HepG2 (cell line): Measurements from ENCODE around the gene CLMP. TPM values are rescaled to one million over a fixed set of nuclear protein-coding genes. Genes with fewer than 3 reads are reported as not detected.

ENCODE experiments used
- ATAC-seq: fragments of 200-7000 bp; cut with Tn5 transposase; 3 replicates; pipeline ENCODE4 v1.9.1; 2020; ENCODE audit warnings: mild to moderate bottlenecking, moderate library complexity
- BruUV-seq: library from RNA; stranded (reverse); fragments of 400-500 nt; replicated peaks from 2 replicates; lab custom pipeline; 2021; lab: Mats Ljungman, UMichigan
- CTCF ChIA-PET: fragments of 300-600 bp; formaldehyde crosslinking; extraction: SDS; loops from one replicate; lab custom pipeline; 2021; ENCODE audit warnings: low total read pairs, inconsistent platforms, low intra/inter-chr PET ratio; lab: Yijun Ruan, JAX
- POLR2A ChIA-PET: fragments of 350-600 bp; sonication (Branson Sonifier 250); formaldehyde crosslinking; loops from one replicate; lab custom pipeline; 2020; ENCODE audit warnings: antibody characterized with exemption, inconsistent platforms; lab: Yijun Ruan, JAX
- DNase-seq: peaks from one replicate; pipeline ENCODE4 v3.0.0-alpha.2; 2015; ENCODE audit warnings: low spot score
- FAIRE-seq: peaks from 3 replicates; lab custom pipeline; 2011; peaks lifted over from hg19 to GRCh38; lab: Jason Lieb, UNC
- H2AFZ ChIP-seq: one replicate; pipeline ENCODE4 v1.6.1; 2011; ENCODE audit warnings: low read length, inconsistent platforms
- H3K27ac ChIP-seq: fragments of 300-600 bp; 3 replicates; pipeline ENCODE4 v1.8.0; 2011; ENCODE audit warnings: mixed run types, mild to moderate bottlenecking, mixed read lengths, low read length, inconsistent platforms; ENCODE audit not compliant: insufficient read depth; ENCODE audit errors: extremely low read length
- H3K27me3 ChIP-seq, 2 experiments: fragments of 200-600 bp in 1 of 2; 2 replicates in 1 of 2; 3 replicates in 1 of 2; pipeline versions ENCODE4 v1.6.0 to v1.8.0; 2011; ENCODE audit warnings: low read length in 2 of 2, mild to moderate bottlenecking in 2 of 2, moderate library complexity in 2 of 2, inconsistent platforms in 1 of 2; ENCODE audit not compliant: insufficient read depth in 2 of 2, control insufficient read depth in 1 of 2
- H3K36me3 ChIP-seq, 2 experiments: fragments of 200-600 bp in 1 of 2; replicated peaks in 1 of 2; 2 replicates in 1 of 2; 3 replicates in 1 of 2; pipeline versions ENCODE4 v1.5.1 to v1.8.0; 2011; ENCODE audit warnings: low read length in 2 of 2, inconsistent platforms in 1 of 2; ENCODE audit not compliant: insufficient read depth in 2 of 2, control insufficient read depth in 1 of 2
- H3K4me1 ChIP-seq: 2 replicates; pipeline ENCODE4 v1.5.1; 2012; ENCODE audit warnings: low read length, inconsistent platforms; ENCODE audit not compliant: insufficient read depth
- H3K4me2 ChIP-seq: 2 replicates; pipeline ENCODE4 v1.6.0; 2011; ENCODE audit warnings: low read depth, low read length, inconsistent platforms
- H3K4me3 ChIP-seq, 3 experiments: fragments of 200-600 bp in 1 of 3; sonication (generic), shearing (Covaris generic) in 1 of 3; replicated peaks in 1 of 3; 2 replicates each; pipeline ENCODE4 v1.5.1; 2011 to 2016; ENCODE audit warnings: low read length in 3 of 3, inconsistent platforms in 2 of 3, low read depth in 2 of 3, mild to moderate bottlenecking in 2 of 3, control low read depth in 1 of 3, mixed read lengths in 1 of 3; ENCODE audit not compliant: insufficient read depth in 1 of 3
- H3K79me2 ChIP-seq: one replicate; pipeline ENCODE4 v1.6.1; 2011; ENCODE audit warnings: low read length, inconsistent platforms; ENCODE audit not compliant: insufficient read depth
- H3K9ac ChIP-seq: 2 replicates; pipeline ENCODE4 v1.6.0; 2011; ENCODE audit warnings: mild to moderate bottlenecking, low read depth, low read length, inconsistent platforms; ENCODE audit not compliant: insufficient read depth
- H3K9me3 ChIP-seq: 2 replicates; pipeline ENCODE4 v1.5.1; 2012; ENCODE audit warnings: mild to moderate bottlenecking, low read length
- H4K20me1 ChIP-seq: 2 replicates; pipeline ENCODE4 v1.6.0; 2011; ENCODE audit warnings: inconsistent platforms, mild to moderate bottlenecking, low read length, moderate library complexity; ENCODE audit not compliant: insufficient read depth
- SNAI1 ChIP-seq: sonication (generic); formaldehyde crosslinking; IDR thresholded peaks from 2 replicates; pipeline ENCODE4 v1.5.0; 2020; ENCODE audit warnings: mild to moderate bottlenecking, missing genetic modification reagents, borderline replicate concordance
- ZNF720 ChIP-seq: sonication (generic); formaldehyde crosslinking; IDR thresholded peaks from 2 replicates; pipeline ENCODE4 v1.4.0; 2020; ENCODE audit warnings: missing genetic modification reagents
- ZNF737 ChIP-seq: sonication (generic); formaldehyde crosslinking; IDR thresholded peaks from 2 replicates; pipeline ENCODE4 v1.5.0; 2020; ENCODE audit warnings: missing genetic modification reagents, mild to moderate bottlenecking, borderline replicate concordance
- ZNF777 ChIP-seq: sonication (generic); formaldehyde crosslinking; IDR thresholded peaks from 2 replicates; pipeline ENCODE4 v1.4.0; 2020; ENCODE audit warnings: missing genetic modification reagents
- WGBS: methylation state at CpG from one replicate; pipeline ENCODE4 v1.1.6; 2017; ENCODE audit warnings: low lambda C conversion rate; 5-methylcytosine and 5-hydroxymethylcytosine counted together
- in situ Hi-C: cut with HindIII; loops from 2 replicates; pipeline ENCODE4 v1.10.0; 2017; ENCODE audit warnings: low pct_unique_long_range_greater_than_20kb; ENCODE audit not compliant: extremely low pct_ligation_motif_present
- intact Hi-C: fragments of 100-400 bp; cut with micrococcal nuclease; formaldehyde crosslinking; loops from one replicate; pipeline ENCODE4 v1.10.0; 2022; ENCODE audit not compliant: unreplicated experiment
- polyA plus RNA-seq, 8 experiments: library from polyadenylated mRNA; depleted of rRNA in 3 of 8; stranded (reverse) in 7 of 8; unstranded in 1 of 8; fragments of >200 nt; fragmentation: Illumina TruSeq in 4 of 8; extraction: Trizol in 4 of 8; gene quantifications; 2 replicates each; pipeline versions ENCODE4 v1.2.1 to v1.2.3, GENCODE V29; 2011 to 2016; ENCODE audit warnings: low read depth in 4 of 8, missing spikeins in 1 of 8, mixed read lengths in 1 of 8; ENCODE audit not compliant: insufficient read depth in 1 of 8
- total RNA-seq, 5 experiments: library from RNA; depleted of rRNA; stranded (reverse); fragments of >200 nt; fragmentation: Illumina TruSeq; extraction: Trizol; gene quantifications; 2 replicates each; pipeline ENCODE4 v1.2.3, GENCODE V29; 2016; ENCODE audit warnings: low read depth in 1 of 5
- TF ChIP-seq, protein P1 (sequence below): sonication (generic); formaldehyde crosslinking; IDR thresholded peaks from 2 replicates; pipeline ENCODE4 v1.4.0; 2020; ENCODE audit warnings: missing genetic modification reagents, borderline replicate concordance
- TF ChIP-seq, protein P2 (sequence below): sonication (generic); formaldehyde crosslinking; IDR thresholded peaks from 2 replicates; pipeline ENCODE4 v1.4.0; 2020; ENCODE audit warnings: mild to moderate bottlenecking, missing genetic modification reagents
- TF ChIP-seq, protein P3 (sequence below), 2 experiments: sonication (generic) in 1 of 2; formaldehyde crosslinking in 1 of 2; IDR thresholded peaks; 2 replicates each; pipeline versions ENCODE4 v1.4.0 to v1.6.1; 2018 to 2020; ENCODE audit warnings: missing genetic modification reagents in 2 of 2, borderline replicate concordance in 1 of 2, low read depth in 1 of 2, mild to moderate bottlenecking in 1 of 2, missing biosample characterization in 1 of 2
- TF ChIP-seq, protein P4 (sequence below): sonication (generic); formaldehyde crosslinking; IDR thresholded peaks from 2 replicates; pipeline ENCODE4 v1.4.0; 2020; ENCODE audit warnings: missing genetic modification reagents
- TF ChIP-seq, protein P5 (sequence below): sonication (generic); formaldehyde crosslinking; IDR thresholded peaks from 2 replicates; pipeline ENCODE4 v1.9.0; 2021; ENCODE audit warnings: missing genetic modification reagents, borderline replicate concordance
- TF ChIP-seq, protein P6 (sequence below): sonication (generic); formaldehyde crosslinking; IDR thresholded peaks from 2 replicates; pipeline ENCODE4 v1.4.0; 2020; ENCODE audit warnings: low read depth, mild to moderate bottlenecking, missing genetic modification reagents
- TF ChIP-seq, protein P7 (sequence below): IDR thresholded peaks from 2 replicates; pipeline ENCODE4 v1.6.1; 2016

CLMP gene
- total and polyA plus RNA-seq, 2 of the 13 experiments (the other 11 are each of a cell fraction or from before 2014, with no cell fraction given), result not detected

DNA sequence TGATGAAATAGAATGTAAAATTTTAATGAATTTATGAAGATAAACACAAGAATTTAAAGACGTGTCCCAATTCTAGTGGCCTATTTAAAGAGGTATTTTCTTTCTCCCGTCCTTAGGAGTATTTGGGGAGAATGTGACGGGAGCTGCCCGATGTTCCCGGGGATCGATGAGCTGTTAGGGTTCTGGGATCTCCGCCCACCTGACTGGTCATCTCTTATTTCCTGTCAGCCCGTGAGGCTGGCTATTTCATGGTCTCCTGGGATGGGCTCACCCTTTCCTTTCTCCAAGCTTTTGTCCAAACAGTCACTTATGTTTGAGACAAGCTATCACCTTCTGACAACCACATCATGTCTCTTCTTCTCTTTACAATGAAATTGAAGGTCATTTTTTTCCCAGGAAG, 16.9 kb upstream of the CLMP start:
- Histone ChIP-seq H3K4me1 (no peaks in the 10 kb centered on the region), H4K20me1 (no peaks in the 10 kb centered on the region), H3K79me2 (no peaks in the 10 kb centered on the region), H3K9me3 (no peaks in the 10 kb centered on the region), H3K27me3 (peaks cover 1 to 9% of the 10 kb centered on the region in 2 experiments; a peak in 3 of 5 replicates), H3K36me3 (no peaks in the 10 kb centered on the region), H3K4me3 (no peak overlapping the region), H3K9ac (no peak overlapping the region), H3K4me2 (no peak overlapping the region), H2AFZ (no peak overlapping the region), H3K27ac (no peak overlapping the region)
- intact Hi-C loops, result no loop called here
- ATAC-seq (no peak), DNase-seq (no peak), FAIRE-seq (no peak)
- BruUV-seq, result no TSS peak
- in situ Hi-C loops, result no loop called here
- CTCF ChIA-PET, result no interaction called here
- POLR2A ChIA-PET, result no interaction called here
- WGBS, result 12% methylated on average over 8 of the region's 8 CpGs
- TF ChIP-seq, protein P1, sequence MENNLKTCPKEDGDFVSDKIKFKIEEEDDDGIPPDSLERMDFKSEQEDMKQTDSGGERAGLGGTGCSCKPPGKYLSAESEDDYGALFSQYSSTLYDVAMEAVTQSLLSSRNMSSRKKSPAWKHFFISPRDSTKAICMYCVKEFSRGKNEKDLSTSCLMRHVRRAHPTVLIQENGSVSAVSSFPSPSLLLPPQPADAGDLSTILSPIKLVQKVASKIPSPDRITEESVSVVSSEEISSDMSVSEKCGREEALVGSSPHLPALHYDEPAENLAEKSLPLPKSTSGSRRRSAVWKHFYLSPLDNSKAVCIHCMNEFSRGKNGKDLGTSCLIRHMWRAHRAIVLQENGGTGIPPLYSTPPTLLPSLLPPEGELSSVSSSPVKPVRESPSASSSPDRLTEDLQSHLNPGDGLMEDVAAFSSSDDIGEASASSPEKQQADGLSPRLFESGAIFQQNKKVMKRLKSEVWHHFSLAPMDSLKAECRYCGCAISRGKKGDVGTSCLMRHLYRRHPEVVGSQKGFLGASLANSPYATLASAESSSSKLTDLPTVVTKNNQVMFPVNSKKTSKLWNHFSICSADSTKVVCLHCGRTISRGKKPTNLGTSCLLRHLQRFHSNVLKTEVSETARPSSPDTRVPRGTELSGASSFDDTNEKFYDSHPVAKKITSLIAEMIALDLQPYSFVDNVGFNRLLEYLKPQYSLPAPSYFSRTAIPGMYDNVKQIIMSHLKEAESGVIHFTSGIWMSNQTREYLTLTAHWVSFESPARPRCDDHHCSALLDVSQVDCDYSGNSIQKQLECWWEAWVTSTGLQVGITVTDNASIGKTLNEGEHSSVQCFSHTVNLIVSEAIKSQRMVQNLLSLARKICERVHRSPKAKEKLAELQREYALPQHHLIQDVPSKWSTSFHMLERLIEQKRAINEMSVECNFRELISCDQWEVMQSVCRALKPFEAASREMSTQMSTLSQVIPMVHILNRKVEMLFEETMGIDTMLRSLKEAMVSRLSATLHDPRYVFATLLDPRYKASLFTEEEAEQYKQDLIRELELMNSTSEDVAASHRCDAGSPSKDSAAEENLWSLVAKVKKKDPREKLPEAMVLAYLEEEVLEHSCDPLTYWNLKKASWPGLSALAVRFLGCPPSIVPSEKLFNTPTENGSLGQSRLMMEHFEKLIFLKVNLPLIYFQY (CRISPR knock-in tag), result no peak
- TF ChIP-seq, protein P2, sequence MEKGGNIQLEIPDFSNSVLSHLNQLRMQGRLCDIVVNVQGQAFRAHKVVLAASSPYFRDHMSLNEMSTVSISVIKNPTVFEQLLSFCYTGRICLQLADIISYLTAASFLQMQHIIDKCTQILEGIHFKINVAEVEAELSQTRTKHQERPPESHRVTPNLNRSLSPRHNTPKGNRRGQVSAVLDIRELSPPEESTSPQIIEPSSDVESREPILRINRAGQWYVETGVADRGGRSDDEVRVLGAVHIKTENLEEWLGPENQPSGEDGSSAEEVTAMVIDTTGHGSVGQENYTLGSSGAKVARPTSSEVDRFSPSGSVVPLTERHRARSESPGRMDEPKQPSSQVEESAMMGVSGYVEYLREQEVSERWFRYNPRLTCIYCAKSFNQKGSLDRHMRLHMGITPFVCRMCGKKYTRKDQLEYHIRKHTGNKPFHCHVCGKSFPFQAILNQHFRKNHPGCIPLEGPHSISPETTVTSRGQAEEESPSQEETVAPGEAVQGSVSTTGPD (CRISPR knock-in tag), result no peak
- no peak for TF ChIP-seq ZNF777 (CRISPR knock-in tag)
- TF ChIP-seq, protein P3, sequence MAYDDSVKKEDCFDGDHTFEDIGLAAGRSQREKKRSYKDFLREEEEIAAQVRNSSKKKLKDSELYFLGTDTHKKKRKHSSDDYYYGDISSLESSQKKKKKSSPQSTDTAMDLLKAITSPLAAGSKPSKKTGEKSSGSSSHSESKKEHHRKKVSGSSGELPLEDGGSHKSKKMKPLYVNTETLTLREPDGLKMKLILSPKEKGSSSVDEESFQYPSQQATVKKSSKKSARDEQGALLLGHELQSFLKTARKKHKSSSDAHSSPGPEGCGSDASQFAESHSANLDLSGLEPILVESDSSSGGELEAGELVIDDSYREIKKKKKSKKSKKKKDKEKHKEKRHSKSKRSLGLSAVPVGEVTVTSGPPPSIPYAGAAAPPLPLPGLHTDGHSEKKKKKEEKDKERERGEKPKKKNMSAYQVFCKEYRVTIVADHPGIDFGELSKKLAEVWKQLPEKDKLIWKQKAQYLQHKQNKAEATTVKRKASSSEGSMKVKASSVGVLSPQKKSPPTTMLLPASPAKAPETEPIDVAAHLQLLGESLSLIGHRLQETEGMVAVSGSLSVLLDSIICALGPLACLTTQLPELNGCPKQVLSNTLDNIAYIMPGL (CRISPR knock-in tag; IDR thresholded peaks at IDR 0.05; ENCODE audit: borderline replicate concordance in 1 of 2, low read depth in 1 of 2), result no peak
- no peak for TF ChIP-seq SNAI1 (CRISPR knock-in tag)
- TF ChIP-seq, protein P4, sequence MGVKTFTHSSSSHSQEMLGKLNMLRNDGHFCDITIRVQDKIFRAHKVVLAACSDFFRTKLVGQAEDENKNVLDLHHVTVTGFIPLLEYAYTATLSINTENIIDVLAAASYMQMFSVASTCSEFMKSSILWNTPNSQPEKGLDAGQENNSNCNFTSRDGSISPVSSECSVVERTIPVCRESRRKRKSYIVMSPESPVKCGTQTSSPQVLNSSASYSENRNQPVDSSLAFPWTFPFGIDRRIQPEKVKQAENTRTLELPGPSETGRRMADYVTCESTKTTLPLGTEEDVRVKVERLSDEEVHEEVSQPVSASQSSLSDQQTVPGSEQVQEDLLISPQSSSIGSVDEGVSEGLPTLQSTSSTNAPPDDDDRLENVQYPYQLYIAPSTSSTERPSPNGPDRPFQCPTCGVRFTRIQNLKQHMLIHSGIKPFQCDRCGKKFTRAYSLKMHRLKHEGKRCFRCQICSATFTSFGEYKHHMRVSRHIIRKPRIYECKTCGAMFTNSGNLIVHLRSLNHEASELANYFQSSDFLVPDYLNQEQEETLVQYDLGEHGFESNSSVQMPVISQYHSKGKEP (CRISPR knock-in tag), result no peak
- TF ChIP-seq, protein P5, sequence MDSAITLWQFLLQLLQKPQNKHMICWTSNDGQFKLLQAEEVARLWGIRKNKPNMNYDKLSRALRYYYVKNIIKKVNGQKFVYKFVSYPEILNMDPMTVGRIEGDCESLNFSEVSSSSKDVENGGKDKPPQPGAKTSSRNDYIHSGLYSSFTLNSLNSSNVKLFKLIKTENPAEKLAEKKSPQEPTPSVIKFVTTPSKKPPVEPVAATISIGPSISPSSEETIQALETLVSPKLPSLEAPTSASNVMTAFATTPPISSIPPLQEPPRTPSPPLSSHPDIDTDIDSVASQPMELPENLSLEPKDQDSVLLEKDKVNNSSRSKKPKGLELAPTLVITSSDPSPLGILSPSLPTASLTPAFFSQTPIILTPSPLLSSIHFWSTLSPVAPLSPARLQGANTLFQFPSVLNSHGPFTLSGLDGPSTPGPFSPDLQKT (CRISPR knock-in tag), result no peak
- no peak for TF ChIP-seq ZNF720 (CRISPR knock-in tag)
- no peak for TF ChIP-seq ZNF737 (CRISPR knock-in tag)
- TF ChIP-seq, protein P6, sequence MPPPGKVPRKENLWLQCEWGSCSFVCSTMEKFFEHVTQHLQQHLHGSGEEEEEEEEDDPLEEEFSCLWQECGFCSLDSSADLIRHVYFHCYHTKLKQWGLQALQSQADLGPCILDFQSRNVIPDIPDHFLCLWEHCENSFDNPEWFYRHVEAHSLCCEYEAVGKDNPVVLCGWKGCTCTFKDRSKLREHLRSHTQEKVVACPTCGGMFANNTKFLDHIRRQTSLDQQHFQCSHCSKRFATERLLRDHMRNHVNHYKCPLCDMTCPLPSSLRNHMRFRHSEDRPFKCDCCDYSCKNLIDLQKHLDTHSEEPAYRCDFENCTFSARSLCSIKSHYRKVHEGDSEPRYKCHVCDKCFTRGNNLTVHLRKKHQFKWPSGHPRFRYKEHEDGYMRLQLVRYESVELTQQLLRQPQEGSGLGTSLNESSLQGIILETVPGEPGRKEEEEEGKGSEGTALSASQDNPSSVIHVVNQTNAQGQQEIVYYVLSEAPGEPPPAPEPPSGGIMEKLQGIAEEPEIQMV (CRISPR knock-in tag), result no peak
- TF ChIP-seq, protein P7, sequence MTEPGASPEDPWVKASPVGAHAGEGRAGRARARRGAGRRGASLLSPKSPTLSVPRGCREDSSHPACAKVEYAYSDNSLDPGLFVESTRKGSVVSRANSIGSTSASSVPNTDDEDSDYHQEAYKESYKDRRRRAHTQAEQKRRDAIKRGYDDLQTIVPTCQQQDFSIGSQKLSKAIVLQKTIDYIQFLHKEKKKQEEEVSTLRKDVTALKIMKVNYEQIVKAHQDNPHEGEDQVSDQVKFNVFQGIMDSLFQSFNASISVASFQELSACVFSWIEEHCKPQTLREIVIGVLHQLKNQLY, result no peak
